Fibroblast of pulmonary artery (primary cell): ENCODE data around the gene ADAMTS2.
"Not testable (repeated sequence)": the region's sequence is repeated elsewhere in the genome, so short reads cannot be mapped to it uniquely, and the experiment has no call there.

Source experiments
- DNase-seq: peaks from one replicate; pipeline ENCODE4 v3.0.0-alpha.2; 2010; ENCODE audit warnings: low read depth
- H3K4me3 ChIP-seq: replicated peaks from 2 replicates; pipeline ENCODE4 v1.5.1; 2011; ENCODE audit warnings: low read depth, mild to moderate bottlenecking, control low read depth, low read length, moderate library complexity
- CTCF ChIP-seq: IDR thresholded peaks from 2 replicates; pipeline ENCODE4 v1.5.1; 2011; ENCODE audit warnings: mild to moderate bottlenecking, control low read depth, low read length, inconsistent platforms; ENCODE audit errors: missing control alignments

ADAMTS2 gene

GRCh38 chr5:179289756-179290385, 55.4 kb downstream of the ADAMTS2 start:
- DNase-seq, result no peak
- no peak for TF ChIP-seq CTCF
- no peak overlapping the region for H3K4me3 ChIP-seq

- no peak for TF ChIP-seq CTCF
- no peak for DNase-seq
Measured at GRCh38 chr5:179288809-179289185, 56.5 kb downstream of the ADAMTS2 start.

GRCh38 chr5:179288101-179288808, 57.0 kb downstream of the ADAMTS2 start:
- TF ChIP-seq CTCF, result no peak
- no peak overlapping the region for H3K4me3 ChIP-seq
- no peak for DNase-seq

More at GRCh38 chr5:179288809-179289185, 56.5 kb downstream of the ADAMTS2 start:
- H3K4me3 ChIP-seq, result no peak overlapping the region

GRCh38 chr5:179287631-179288030, 57.6 kb downstream of the ADAMTS2 start:
- TF ChIP-seq CTCF, result no peak
- H3K4me3 ChIP-seq, result no peak overlapping the region
- no peak for DNase-seq

GRCh38 chr5:179287071-179287470, 58.2 kb downstream of the ADAMTS2 start:
- DNase-seq, result no peak
- H3K4me3 ChIP-seq, result no peak overlapping the region
- no peak for TF ChIP-seq CTCF

GRCh38 chr5:179285776-179286162, 59.5 kb downstream of the ADAMTS2 start:
- not testable (repeated sequence) for DNase-seq, H3K4me3 ChIP-seq

- TF ChIP-seq CTCF, result no peak
- peak overlapping the region; percentile 17 for H3K4me3 ChIP-seq
- peak; percentile 44 for DNase-seq
Measured at GRCh38 chr5:179284751-179285631, 60.3 kb downstream of the ADAMTS2 start.

- not testable (repeated sequence) for H3K4me3 ChIP-seq, DNase-seq
Measured at GRCh38 chr5:179283908-179284307, 61.4 kb downstream of the ADAMTS2 start.
